ENCODE results near the gene A2ML1.
"Not testable (repeated sequence)": the region's sequence is repeated elsewhere in the genome, so short reads cannot be mapped to it uniquely, and the experiment has no call there.

The A2ML1 gene

GRCh38 chr12:8785499-8785898 lies 36.9 kb upstream of the A2ML1 start:
- no peak overlapping the region for H3K27ac ChIP-seq
- TF ChIP-seq ZFX (IDR thresholded peaks at IDR 0.05; ENCODE audit: borderline replicate concordance) (no peak), CTCF (IDR thresholded peaks at IDR 0.05) (no peak)

GRCh38 chr12:8787206-8787605 lies 35.2 kb upstream of the A2ML1 start:
- H3K27ac ChIP-seq: not testable (repeated sequence)

GRCh38 chr12:8788706-8789105 lies 33.7 kb upstream of the A2ML1 start:
- H3K27ac ChIP-seq: not testable (repeated sequence)

- H3K27ac ChIP-seq: not testable (repeated sequence)
Observed at GRCh38 chr12:8789341-8790013, 32.9 kb upstream of the A2ML1 start.

GRCh38 chr12:8793226-8793625 lies 29.2 kb upstream of the A2ML1 start:
- H3K27ac ChIP-seq: not testable (repeated sequence)

GRCh38 chr12:8794611-8795010 lies 27.8 kb upstream of the A2ML1 start:
- not testable (repeated sequence) for H3K27ac ChIP-seq

GRCh38 chr12:8796831-8797626 lies 25.4 kb upstream of the A2ML1 start:
- H3K27ac ChIP-seq: no peak overlapping the region
- TF ChIP-seq ZFX (IDR thresholded peaks at IDR 0.05; ENCODE audit: borderline replicate concordance) (no peak), CTCF (IDR thresholded peaks at IDR 0.05) (no peak)

GRCh38 chr12:8801213-8801612 lies 21.2 kb upstream of the A2ML1 start:
- H3K27ac ChIP-seq: not testable (repeated sequence)

GRCh38 chr12:8804833-8805232 lies 17.6 kb upstream of the A2ML1 start:
- not testable (repeated sequence) for H3K27ac ChIP-seq

GRCh38 chr12:8805487-8805886 lies 16.9 kb upstream of the A2ML1 start:
- not testable (repeated sequence) for H3K27ac ChIP-seq

- H3K27ac ChIP-seq: not testable (repeated sequence)
Observed at GRCh38 chr12:8807084-8807483, 15.3 kb upstream of the A2ML1 start.

GRCh38 chr12:8810112-8810511 lies 12.3 kb upstream of the A2ML1 start:
- not testable (repeated sequence) for H3K27ac ChIP-seq

GRCh38 chr12:8813572-8814357 lies 8.7 kb upstream of the A2ML1 start:
- TF ChIP-seq ZFX (IDR thresholded peaks at IDR 0.05; ENCODE audit: borderline replicate concordance): no peak
- no peak for TF ChIP-seq CTCF (IDR thresholded peaks at IDR 0.05)

More at GRCh38 chr12:8813572-8814357, 8.7 kb upstream of the A2ML1 start:
- no peak overlapping the region for H3K27ac ChIP-seq
